NB4 (cell line): ENCODE results near the gene COL6A3.

Source experiments
- MYC ChIP-seq: IDR thresholded peaks from 2 replicates; pipeline ENCODE4 v1.6.1; 2011; ENCODE audit warnings: low read depth, low read length
- TF ChIP-seq, protein P1 (sequence below): IDR thresholded peaks from one replicate; pipeline ENCODE4 v1.5.1; 2012; ENCODE audit warnings: low read depth, low read length

DNA sequence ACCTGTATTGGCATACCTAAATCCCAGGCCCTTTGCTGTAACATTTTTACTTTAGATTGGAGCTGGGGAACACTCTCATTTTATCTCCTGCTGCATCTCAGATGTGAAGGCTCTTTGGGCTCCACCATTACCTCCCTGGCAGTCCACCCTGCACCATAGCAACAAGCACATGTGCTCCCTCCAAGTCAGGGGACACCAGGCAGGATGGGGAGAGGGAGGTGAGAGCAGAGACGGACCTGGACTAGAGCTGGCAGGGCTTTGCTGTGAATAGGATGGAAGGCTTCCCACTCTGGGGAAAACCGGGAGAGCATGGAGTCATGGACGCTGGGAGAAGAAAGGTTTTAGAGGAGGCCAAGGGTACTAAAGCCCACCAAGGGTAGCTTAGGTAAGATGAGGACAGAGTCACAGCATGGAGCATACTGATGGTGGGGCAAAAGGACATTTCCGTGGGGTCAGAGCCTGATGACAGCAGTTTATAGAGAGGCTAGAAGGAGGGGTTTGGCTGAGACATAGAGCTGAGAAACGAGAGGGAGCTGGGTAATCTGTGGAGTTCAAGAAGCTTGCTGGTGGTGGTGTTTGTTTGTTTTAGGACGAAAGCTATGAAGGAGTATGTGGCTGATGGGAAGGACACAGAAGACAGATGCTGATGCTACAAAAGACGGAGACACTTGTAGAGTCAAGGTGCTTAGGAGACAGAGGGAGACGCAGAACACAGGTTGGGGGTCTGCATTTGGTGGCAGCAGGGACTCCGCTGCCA is 134.8 kb downstream of the COL6A3 start:
- TF ChIP-seq, protein P1, sequence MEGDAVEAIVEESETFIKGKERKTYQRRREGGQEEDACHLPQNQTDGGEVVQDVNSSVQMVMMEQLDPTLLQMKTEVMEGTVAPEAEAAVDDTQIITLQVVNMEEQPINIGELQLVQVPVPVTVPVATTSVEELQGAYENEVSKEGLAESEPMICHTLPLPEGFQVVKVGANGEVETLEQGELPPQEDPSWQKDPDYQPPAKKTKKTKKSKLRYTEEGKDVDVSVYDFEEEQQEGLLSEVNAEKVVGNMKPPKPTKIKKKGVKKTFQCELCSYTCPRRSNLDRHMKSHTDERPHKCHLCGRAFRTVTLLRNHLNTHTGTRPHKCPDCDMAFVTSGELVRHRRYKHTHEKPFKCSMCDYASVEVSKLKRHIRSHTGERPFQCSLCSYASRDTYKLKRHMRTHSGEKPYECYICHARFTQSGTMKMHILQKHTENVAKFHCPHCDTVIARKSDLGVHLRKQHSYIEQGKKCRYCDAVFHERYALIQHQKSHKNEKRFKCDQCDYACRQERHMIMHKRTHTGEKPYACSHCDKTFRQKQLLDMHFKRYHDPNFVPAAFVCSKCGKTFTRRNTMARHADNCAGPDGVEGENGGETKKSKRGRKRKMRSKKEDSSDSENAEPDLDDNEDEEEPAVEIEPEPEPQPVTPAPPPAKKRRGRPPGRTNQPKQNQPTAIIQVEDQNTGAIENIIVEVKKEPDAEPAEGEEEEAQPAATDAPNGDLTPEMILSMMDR: no peak
- TF ChIP-seq MYC: no peak
